ENCODE data around the gene CLEC9A. TPM values are rescaled to one million over a fixed set of nuclear protein-coding genes. Genes with fewer than 3 reads are reported as not detected.

The CLEC9A gene
- total RNA-seq, 2 donors from 2014 or later: not detected

DNA sequence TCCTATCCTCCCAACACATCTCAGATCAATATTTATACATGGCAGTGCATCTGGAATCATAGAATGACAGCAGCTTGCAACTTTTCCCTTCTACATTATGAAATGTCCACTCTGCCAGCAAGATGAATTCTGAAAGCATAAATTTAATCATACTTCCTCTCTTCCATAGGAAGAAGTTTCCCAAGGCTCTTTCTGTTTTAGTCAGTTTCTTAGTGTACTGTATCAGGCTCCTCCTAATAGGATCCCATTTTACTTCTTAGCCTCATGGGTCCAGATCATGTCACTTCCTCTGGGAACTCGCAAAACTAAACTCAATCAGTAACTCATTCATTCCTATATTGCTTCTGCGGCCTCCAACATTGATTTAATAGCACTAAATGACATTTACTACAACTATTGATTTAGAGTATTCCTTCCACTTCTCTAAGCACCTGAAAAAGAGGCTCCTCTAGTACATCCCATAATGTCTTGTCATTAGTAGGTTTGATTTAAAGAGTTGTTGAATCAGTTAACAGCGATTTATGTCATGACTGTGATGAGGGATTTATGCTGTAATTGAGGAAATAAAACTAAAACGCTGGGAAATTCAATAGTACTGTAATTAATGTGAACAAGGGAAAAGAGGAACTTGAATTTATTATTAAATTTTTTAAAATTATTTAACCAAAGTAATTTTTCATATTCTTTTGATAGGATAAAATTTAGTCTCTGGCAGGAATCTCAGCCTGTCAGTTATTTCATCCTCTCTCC lies 64.3 kb downstream of the CLEC9A start:
- TF ChIP-seq, protein P1, sequence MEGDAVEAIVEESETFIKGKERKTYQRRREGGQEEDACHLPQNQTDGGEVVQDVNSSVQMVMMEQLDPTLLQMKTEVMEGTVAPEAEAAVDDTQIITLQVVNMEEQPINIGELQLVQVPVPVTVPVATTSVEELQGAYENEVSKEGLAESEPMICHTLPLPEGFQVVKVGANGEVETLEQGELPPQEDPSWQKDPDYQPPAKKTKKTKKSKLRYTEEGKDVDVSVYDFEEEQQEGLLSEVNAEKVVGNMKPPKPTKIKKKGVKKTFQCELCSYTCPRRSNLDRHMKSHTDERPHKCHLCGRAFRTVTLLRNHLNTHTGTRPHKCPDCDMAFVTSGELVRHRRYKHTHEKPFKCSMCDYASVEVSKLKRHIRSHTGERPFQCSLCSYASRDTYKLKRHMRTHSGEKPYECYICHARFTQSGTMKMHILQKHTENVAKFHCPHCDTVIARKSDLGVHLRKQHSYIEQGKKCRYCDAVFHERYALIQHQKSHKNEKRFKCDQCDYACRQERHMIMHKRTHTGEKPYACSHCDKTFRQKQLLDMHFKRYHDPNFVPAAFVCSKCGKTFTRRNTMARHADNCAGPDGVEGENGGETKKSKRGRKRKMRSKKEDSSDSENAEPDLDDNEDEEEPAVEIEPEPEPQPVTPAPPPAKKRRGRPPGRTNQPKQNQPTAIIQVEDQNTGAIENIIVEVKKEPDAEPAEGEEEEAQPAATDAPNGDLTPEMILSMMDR (conservative IDR thresholded peaks at IDR 0.05): no peak

DNA sequence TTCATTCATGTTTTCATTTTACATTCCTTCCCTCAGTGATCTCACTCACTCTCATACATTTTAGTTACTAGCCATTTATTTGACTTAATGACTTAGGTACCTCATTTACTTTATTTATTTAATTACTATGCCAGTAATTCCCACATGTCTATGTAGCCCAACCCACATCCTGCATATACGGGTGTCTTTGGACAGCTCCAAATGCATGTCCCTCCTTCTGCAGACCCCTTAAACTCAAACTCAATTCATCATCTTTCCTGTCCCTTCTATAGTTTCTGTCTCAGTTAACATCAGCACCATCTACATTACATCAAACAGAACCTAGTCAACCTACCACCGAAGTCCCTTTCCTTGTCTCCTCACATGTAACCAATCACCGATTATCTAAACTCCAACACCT lies 65.5 kb downstream of the CLEC9A start:
- WGBS, 2 experiments (ENCODE audit: insufficient coverage in 1 of 2, insufficient read length in 1 of 2): 94 to 100% methylated on average over 3 of the region's 3 CpGs
- H3K4me1 Mint-ChIP-seq: peaks cover 5% of the 10 kb centered on the region
- Histone ChIP-seq H3K36me3 (ENCODE audit: control insufficient read depth, insufficient read depth, low read length) (no peaks in the 10 kb centered on the region), H3K27me3 (ENCODE audit: control insufficient read depth, insufficient read depth, low read length, poor library complexity, severe bottlenecking) (no peaks in the 10 kb centered on the region), H3K9ac (ENCODE audit: extremely low read depth, low read length, poor library complexity, severe bottlenecking) (no peak overlapping the region), H3K27ac (ENCODE audit: low read depth, low read length) (no peak overlapping the region), H3K4me1 (ENCODE audit: control insufficient read depth, insufficient read depth, low read length) (no peaks in the 10 kb centered on the region), H3K4me3 (ENCODE audit: low read length) (no peak overlapping the region), H3K9me3 (ENCODE audit: control insufficient read depth, low read length) (no peaks in the 10 kb centered on the region)
- H3K27me3 Mint-ChIP-seq (ENCODE audit: insufficient read depth): no peaks in the 10 kb centered on the region
- no peak overlapping the region for H3K4me3 Mint-ChIP-seq
- H3K36me3 Mint-ChIP-seq (ENCODE audit: low read depth): no peaks in the 10 kb centered on the region
- H3K27ac Mint-ChIP-seq: no peak overlapping the region
- DNase-seq: no peak
- no peaks in the 10 kb centered on the region for H3K9me3 Mint-ChIP-seq
- TF ChIP-seq, protein P1 (conservative IDR thresholded peaks at IDR 0.05): no peak

More for the DNA sequence above, 64.3 kb downstream of the CLEC9A start:
- H3K36me3 ChIP-seq (ENCODE audit: control insufficient read depth, insufficient read depth, low read length): no peaks in the 10 kb centered on the region
- no peak overlapping the region for H3K4me3 Mint-ChIP-seq
- H3K4me1 Mint-ChIP-seq: peaks cover 9% of the 10 kb centered on the region
- no peaks in the 10 kb centered on the region for H3K27me3 Mint-ChIP-seq (ENCODE audit: insufficient read depth)
- no peaks in the 10 kb centered on the region for H3K27me3 ChIP-seq (ENCODE audit: control insufficient read depth, insufficient read depth, low read length, poor library complexity, severe bottlenecking)
- H3K36me3 Mint-ChIP-seq (ENCODE audit: low read depth): no peaks in the 10 kb centered on the region
- no peaks in the 10 kb centered on the region for H3K9me3 ChIP-seq (ENCODE audit: control insufficient read depth, low read length)
- H3K9ac ChIP-seq (ENCODE audit: extremely low read depth, low read length, poor library complexity, severe bottlenecking): no peak overlapping the region
- no peaks in the 10 kb centered on the region for H3K9me3 Mint-ChIP-seq
- H3K27ac ChIP-seq (ENCODE audit: low read depth, low read length): no peak overlapping the region
- no peak for DNase-seq
- H3K27ac Mint-ChIP-seq: no peak overlapping the region
- no peak overlapping the region for H3K4me3 ChIP-seq (ENCODE audit: low read length)
- H3K4me1 ChIP-seq (ENCODE audit: control insufficient read depth, insufficient read depth, low read length): peaks cover 4% of the 10 kb centered on the region
- 92% methylated on average over 4 of the region's 4 CpGs; no CpG with 5 or more reads in 1 of the 2 experiments for WGBS, 2 experiments (ENCODE audit: insufficient coverage in 1 of 2, insufficient read length in 1 of 2)

DNA sequence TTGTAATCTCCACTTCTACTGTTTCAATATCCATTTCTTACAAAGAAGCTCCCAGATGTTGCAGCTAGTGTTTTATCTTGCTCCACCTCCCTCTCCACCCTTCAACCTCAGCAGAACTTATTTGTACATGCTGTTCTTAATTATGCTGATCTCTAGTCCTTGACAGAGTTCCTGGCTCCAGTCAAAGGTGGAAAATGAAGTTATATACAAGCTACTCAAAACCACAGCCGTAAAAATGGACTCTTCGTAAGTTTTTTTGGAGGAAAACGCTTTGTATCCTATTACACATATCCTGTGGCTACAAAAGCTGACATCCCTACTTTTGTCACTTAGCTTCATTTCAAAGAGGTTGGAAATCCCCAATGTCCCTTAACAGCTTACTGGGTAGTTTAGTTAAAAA lies 67.0 kb downstream of the CLEC9A start:
- DNase-seq: no peak
- Histone ChIP-seq H3K27me3 (ENCODE audit: control insufficient read depth, insufficient read depth, low read length, poor library complexity, severe bottlenecking) (no peaks in the 10 kb centered on the region), H3K4me1 (ENCODE audit: control insufficient read depth, insufficient read depth, low read length) (no peaks in the 10 kb centered on the region), H3K4me3 (ENCODE audit: low read length) (no peak overlapping the region), H3K27ac (ENCODE audit: low read depth, low read length) (no peak overlapping the region), H3K36me3 (ENCODE audit: control insufficient read depth, insufficient read depth, low read length) (no peaks in the 10 kb centered on the region), H3K9ac (ENCODE audit: extremely low read depth, low read length, poor library complexity, severe bottlenecking) (no peak overlapping the region), H3K9me3 (ENCODE audit: control insufficient read depth, low read length) (no peaks in the 10 kb centered on the region)
- TF ChIP-seq, protein P1 (conservative IDR thresholded peaks at IDR 0.05): no peak
- Mint-ChIP-seq H3K27me3 (ENCODE audit: insufficient read depth) (no peaks in the 10 kb centered on the region), H3K4me3 (no peak overlapping the region), H3K4me1 (peaks cover 13% of the 10 kb centered on the region), H3K36me3 (ENCODE audit: low read depth) (no peaks in the 10 kb centered on the region), H3K9me3 (no peaks in the 10 kb centered on the region), H3K27ac (no peak overlapping the region)
- 69 to 83% methylated on average over 2 to 3 of the region's 3 CpGs for WGBS, 2 experiments (ENCODE audit: insufficient coverage in 1 of 2, insufficient read length in 1 of 2)

All from endodermal cell (in vitro differentiated cells).